ENCODE data around the gene DCAF15.

DCAF15 gene

DNA sequence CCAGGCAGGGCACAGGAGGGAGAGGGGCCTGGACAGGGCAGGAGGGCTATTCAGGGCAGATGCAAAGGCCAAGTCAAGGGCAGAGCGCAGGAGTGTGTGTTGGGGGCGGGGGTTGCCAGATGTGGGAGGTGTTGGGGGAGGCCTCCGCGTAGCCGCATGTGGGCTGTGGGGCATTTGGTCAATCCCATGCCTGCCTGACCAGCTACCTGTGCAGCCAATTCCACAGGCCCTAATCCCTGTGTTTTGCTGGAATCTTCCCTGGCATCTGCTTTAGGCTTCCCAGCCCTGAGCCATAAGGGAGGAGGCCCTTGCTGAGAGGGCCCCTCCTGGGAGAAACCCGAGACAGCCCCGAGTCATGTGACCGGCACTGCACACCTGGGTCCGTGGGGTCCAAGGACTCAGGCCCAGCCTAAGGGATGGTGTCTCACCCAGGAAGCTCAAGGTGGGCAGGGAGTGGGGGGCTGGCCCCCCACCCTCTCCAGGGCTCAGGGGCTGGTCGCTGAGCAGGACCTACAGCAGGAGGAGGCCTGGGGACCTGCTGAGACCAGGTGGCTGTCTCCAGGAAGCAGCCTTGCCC is 33.5 kb downstream of the DCAF15 start:
- no peak overlapping the region for H3K4me3 ChIP-seq (replicated peaks in 1 of 2; ENCODE audit: low read depth in 2 of 2, low read length in 2 of 2)
- no peak for DNase-seq (ENCODE audit: low read depth in 2 of 2)
- TF ChIP-seq, protein P1, sequence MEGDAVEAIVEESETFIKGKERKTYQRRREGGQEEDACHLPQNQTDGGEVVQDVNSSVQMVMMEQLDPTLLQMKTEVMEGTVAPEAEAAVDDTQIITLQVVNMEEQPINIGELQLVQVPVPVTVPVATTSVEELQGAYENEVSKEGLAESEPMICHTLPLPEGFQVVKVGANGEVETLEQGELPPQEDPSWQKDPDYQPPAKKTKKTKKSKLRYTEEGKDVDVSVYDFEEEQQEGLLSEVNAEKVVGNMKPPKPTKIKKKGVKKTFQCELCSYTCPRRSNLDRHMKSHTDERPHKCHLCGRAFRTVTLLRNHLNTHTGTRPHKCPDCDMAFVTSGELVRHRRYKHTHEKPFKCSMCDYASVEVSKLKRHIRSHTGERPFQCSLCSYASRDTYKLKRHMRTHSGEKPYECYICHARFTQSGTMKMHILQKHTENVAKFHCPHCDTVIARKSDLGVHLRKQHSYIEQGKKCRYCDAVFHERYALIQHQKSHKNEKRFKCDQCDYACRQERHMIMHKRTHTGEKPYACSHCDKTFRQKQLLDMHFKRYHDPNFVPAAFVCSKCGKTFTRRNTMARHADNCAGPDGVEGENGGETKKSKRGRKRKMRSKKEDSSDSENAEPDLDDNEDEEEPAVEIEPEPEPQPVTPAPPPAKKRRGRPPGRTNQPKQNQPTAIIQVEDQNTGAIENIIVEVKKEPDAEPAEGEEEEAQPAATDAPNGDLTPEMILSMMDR (IDR thresholded peaks at IDR 0.05; ENCODE audit: low read depth, low read length): no peak

DNA sequence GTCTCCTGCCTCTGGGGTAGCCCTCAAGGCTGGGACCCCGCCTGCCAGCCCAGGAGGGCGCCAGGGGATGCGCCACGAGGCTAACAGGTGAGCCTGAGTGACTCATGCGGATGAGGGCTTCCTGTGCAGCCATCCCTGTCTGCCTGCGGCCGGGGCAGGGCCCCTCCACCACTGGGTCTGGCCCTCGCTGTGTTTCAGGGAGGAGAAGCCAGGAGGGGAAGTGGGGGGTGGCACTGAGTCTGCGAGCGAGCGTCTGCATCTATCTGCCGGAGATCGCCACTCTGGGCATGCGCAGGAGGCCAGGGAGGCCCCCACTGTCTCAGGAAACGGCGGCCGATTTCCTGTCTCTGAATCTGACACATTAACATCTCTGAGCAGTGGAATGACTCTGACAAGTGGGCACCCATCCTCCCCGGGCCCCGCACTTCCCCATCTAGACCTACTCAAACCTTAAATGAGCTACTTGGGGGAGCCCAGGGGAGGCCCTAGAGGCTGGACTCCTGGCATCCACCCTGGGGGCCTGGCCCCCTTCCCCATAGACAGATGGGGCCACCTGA is 34.1 kb downstream of the DCAF15 start:
- H3K4me3 ChIP-seq (replicated peaks in 1 of 2; ENCODE audit: low read depth in 2 of 2, low read length in 2 of 2): no peak overlapping the region
- TF ChIP-seq, protein P1 (IDR thresholded peaks at IDR 0.05; ENCODE audit: low read depth, low read length): no peak
- DNase-seq (ENCODE audit: low read depth in 2 of 2): peak; percentile 76 to 77

DNA sequence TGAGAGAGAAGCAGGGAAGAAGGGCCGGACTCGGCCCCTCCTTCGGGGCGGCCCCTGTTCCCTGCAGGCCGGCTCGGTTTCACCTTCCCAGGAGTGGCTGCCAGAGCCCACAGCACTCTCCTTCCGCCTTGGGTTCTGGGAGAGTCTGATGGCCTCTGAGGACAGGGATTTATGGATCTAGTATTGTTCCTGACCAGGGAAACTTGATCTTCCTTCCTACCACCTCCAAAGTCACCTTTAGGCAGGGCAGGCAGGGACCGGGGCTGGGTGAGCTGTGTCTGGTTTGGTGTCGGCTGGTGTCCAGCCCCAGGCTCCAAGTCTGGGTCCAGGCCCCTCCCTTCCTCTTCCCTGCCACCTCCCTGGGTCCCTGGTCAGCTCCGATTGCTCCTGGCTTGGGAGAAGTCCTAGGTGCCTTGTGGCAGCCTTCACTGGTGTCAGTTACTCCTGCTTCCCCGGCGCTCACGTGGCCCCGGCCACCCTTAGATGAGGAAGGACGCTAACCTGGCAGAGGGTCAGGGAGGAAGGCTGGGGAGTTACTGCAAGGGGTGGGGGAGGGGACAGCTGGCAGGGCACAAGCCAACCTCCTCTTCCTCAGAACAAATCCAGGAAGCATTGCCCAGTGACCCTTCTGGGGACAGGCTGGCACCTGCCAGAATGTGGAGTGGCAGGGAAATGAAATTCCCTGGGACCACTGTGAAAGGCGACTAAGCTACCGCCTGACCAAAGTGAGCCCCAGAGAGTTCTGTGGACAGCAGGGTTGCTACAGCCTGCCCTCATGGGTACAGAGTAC is 35.0 kb downstream of the DCAF15 start:
- no peak overlapping the region for H3K4me3 ChIP-seq (replicated peaks in 1 of 2; ENCODE audit: low read depth in 2 of 2, low read length in 2 of 2)
- DNase-seq (ENCODE audit: low read depth in 2 of 2): no peak
- TF ChIP-seq, protein P1 (IDR thresholded peaks at IDR 0.05; ENCODE audit: low read depth, low read length): no peak

DNA sequence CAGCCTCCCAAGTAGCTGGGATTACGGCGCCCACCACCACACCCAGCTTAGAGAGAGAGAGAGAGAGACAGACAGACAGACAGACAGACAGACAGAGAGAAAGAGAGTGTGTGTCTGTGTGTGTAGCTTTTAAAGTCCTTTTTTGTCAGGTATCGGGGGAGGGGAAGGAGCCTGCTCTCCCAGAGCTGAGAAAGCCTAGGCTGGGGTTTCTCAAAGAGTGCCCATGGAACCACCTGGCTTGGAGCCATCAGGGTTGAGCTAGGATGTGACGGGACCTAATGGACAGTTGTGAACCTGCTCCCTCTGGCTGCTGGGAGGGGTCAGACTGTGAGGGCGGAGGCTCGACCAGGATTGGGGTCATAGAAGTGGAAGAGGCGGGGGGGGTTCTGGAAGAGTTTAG is 37.2 kb downstream of the DCAF15 start:
- TF ChIP-seq, protein P1 (IDR thresholded peaks at IDR 0.05; ENCODE audit: low read depth, low read length): no peak
- DNase-seq (ENCODE audit: low read depth in 2 of 2): no peak
- no peak overlapping the region for H3K4me3 ChIP-seq (replicated peaks in 1 of 2; ENCODE audit: low read depth in 2 of 2, low read length in 2 of 2)

DNA sequence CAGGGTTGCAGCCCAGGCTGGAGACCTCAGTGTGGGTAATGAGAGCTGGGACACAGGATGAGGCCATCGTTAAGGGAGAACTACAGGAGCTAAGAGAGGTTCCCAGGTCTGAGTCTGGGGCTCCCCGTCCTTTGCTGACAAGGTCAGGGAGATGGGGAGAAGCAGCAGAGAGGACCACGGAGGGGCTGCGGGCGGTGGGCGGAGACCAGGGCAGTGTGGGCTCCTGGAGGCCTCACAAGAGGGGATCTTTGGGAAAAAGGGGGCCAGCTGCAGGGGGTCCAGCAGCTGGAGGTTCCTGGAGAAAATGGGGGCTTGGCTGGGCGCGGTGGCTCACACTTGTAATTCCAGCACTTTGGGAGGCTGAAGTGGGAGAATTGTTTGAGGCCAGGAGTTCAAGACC is 37.8 kb downstream of the DCAF15 start:
- TF ChIP-seq, protein P1 (IDR thresholded peaks at IDR 0.05; ENCODE audit: low read depth, low read length): no peak
- no peak for DNase-seq (ENCODE audit: low read depth in 2 of 2)
- no peak overlapping the region for H3K4me3 ChIP-seq (replicated peaks in 1 of 2; ENCODE audit: low read depth in 2 of 2, low read length in 2 of 2)

DNA sequence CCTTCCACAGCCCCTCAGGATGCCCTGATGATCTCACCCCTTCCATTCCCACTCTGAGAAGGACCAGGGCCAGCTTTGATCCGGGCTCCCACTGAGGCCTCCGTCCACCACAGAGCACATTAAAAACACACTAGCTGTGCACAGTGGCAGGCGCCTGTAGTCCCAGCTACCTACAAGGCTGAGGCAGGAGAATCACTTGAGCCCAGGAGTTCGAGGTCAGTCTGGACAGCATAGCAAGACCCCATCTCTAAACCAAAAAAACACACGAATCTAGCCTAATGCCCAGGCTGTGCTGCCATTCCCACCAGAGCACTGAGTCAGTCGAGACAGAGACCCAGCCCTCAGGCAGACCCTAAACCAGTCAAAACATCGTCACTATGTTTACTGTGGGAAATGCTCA is 39.7 kb downstream of the DCAF15 start:
- TF ChIP-seq, protein P1 (IDR thresholded peaks at IDR 0.05; ENCODE audit: low read depth, low read length): no peak
- DNase-seq (ENCODE audit: low read depth in 2 of 2): no peak
- H3K4me3 ChIP-seq (replicated peaks in 1 of 2; ENCODE audit: low read depth in 2 of 2, low read length in 2 of 2): no peak overlapping the region

Measured in cardiac fibroblast (primary cell).